NCI-H1092 (cell line): Measurements from ENCODE around the gene FOXO3.
"Not testable (repeated sequence)": the region's sequence is repeated elsewhere in the genome, so short reads cannot be mapped to it uniquely, and the experiment has no call there.

Source experiments
- DNase-seq: peaks from one replicate; lab custom pipeline; 2025; lab: John Stamatoyannopoulos, UW

Gene FOXO3

DNA sequence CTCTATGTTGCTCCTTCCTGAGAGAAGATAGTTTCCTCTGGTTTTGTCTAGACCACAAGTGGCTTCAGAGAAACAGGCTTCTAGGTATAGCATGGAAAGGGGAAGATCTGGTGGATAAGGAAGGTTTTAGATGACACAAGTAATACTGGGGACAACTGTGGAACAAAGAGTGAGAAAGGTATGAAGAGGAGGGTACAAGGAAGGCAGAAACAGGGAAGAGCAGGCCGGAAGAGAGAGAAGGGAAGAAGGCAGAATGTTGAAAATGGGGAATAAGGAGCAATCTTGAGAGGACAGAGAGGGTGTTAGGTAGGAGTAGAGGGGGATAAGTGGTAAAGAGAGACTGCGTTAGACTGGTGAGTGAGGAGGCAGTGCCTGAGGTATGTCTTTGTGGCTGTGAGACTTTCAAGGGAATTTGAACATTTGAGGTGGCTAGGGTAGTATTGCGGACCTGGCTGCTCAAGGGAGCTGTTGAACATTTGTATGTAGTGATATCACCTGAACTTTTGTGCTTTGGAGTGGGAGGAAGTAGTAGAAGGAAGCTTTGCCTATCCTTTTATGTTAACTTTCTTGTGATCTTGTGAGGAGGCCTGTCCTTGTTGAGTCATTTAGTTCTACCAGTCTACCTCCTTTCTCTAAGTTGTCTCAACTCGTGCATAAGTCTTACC is 69.5 kb downstream of the FOXO3 start:
- no peak for DNase-seq

DNA sequence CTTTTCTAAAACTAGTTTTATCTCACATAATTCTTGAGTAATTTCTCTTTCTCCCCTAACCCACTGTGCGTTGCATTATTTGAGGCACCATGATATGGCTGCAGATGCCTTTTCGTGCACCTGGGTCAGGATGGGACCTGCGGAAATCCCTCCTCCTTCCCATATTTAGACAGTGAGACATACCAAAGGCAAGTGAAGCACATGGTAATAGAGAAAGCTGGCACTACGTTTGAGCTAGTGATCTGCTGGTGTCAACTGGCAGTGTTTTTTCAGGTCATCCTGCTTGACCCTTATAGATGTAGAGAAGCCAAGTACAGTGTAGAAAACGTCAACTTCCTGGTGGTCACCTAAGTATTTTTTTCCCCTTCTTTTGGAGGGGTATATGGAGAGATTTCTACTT is 71.7 kb downstream of the FOXO3 start:
- no peak for DNase-seq

DNA sequence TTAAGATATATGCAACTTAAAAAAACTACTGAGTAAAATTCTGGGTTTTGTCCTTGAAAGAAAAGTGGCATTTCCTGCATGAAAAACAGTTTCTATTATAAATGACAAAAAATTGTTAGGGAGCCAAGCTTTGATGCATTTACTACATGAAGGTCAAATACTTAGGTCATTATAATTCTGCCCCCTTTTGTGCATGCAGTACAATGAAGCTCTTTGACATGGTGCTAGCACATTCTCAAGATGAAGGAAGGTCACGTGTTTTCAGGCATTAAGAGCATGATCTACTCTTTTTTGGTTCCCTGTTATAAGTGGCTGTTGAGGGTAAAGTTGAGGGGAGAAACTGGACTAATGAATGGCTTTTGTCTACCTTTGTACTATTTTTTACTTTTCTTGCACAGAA is 72.7 kb downstream of the FOXO3 start:
- no peak for DNase-seq

DNA sequence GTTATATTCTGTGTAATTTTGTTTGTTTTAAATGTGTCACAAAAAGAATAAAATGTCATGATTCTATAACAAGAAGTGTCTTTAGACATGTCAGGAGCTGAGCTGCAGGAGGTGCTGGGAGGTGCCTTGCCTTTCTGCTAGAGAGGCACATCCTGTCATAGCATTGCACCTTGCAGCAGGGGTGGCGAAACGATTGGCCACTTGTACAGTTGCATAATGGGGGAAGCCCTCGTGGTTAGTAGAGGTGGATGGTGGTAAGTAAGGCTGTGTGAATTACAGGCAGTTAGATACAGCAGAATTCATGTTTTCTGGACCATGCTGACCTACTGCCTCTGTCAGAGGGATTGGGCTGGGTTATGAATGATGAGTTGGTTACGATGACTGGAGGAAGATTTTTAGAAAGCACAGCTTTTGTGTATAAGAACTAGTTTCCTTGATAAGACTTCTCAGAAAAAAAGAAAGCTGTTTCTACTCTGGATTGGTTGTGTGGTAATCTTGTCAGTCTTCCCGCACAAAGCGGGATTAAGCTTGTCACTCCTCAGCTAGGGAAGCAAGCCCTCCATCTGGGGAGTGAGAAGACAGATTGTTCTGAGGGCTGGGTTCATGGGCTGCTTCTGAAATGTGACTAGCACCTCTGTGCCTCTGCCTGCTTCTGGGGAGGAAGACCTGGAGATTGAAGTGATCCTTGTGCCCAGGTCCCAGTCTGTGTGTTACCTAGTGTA is 74.9 kb downstream of the FOXO3 start:
- no peak for DNase-seq

DNA sequence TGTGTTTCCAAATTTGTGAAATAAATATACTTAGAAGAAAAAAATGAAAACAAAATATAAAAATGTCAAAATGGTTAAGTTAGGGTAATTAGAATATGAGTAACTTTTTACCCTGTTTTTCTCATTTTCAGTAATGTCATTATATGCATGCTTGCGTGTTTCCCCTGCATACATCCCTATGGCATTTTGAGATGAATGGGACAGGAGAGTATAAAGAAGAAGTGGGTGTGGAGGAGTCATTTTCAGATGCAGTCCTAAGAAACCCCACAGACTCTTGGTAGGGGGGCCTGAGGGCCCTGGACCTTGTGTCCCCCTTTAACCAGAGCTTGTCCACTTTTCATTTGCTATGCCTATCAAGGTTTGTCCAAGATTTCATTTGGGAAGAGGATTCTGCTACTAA is 77.2 kb downstream of the FOXO3 start:
- DNase-seq: no peak

DNA sequence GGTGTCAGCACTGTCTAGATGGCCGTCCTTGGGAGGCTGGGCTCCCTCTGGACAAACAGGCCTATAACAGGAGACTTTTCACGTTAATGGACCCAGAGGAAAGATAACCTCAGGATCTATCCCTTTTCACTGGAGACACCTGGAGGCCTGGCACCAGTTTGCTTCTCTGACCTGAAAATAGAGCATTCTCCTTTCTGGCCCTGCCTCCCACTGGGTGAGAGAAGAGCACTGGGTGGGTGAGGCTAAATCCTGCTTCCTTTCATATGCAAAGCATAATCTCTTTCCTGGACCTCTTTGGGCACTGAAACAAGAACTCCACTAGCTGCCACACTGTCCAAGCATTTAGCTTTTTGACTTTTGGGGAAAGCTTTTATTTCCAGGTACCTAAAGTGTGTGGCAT is 78.3 kb downstream of the FOXO3 start:
- no peak for DNase-seq

DNA sequence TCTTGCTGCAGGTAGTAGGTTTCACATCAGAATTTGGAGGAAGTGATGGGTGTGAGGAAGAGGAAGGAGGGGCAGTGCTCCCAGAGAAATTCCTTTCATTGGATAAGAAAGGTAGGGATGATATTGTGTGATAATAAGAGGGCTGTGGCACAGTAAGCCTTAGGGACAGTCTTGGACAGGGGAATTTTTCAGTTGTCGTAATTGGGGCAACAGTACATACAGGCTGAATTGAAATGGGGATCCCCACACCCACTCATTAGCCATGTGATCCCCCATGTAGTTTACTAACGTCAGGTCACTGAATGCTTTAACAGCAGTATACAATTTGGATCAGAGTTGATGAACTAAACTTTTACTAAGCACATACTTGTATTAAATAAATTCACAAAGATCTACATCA is 79.4 kb downstream of the FOXO3 start:
- no peak for DNase-seq

DNA sequence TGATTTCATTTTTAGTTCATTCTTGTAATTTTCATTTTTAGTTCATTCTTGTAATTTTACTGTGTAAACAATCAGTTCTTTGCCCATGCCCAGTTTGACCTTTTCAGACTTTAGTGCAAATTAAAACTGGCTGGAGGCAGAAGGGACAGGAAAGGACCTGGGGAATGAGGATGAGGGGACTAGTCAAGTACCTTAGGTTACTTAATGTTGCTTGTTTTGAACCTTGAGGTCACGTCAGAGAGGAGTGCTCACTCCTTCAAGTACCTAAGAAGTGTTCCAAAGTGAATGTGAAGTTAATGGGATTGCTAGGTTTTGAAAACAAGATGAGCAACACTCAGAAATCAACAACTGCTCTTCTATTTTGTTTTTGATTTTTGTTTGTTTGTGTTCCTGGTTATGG is 82.5 kb downstream of the FOXO3 start:
- DNase-seq: no peak

DNA sequence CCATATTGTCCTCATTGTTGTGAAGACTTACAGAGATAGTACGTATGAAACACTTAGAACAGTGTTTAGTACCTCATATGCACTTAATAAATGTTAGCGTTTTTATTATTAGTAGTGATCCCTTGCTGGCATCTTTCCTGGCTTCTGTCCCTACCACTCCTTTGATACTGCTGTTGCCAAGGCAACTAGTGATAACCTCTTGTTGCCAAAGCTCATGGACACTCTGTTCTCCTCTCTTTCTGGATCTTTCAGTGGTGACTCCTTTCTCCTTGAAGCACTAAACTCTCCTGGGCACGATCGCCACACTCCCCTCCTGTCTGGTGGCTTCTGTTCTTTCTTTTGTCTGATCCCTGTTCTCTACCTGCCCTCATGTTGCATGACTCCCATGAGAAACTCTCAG is 83.5 kb downstream of the FOXO3 start:
- no peak for DNase-seq

DNA sequence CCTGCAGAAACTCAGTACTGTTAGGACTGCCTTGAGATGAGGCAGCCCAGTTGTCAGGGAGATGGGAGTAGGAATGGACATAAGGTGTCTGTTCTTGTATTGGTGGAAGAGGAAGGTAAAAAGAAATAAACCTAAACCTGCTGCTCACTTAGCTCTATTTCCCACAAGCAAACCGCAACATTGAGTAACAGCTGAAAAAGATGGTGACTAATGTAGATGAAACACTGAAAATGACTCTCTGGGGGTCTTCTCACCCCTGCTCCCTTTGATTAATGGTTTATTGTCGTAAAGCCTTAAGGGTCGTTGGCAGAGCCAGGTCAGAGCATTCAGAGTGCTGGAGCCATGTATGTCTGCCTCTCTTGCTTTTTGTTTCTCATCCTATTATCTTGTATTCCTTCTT is 87.5 kb downstream of the FOXO3 start:
- DNase-seq: no peak

DNA sequence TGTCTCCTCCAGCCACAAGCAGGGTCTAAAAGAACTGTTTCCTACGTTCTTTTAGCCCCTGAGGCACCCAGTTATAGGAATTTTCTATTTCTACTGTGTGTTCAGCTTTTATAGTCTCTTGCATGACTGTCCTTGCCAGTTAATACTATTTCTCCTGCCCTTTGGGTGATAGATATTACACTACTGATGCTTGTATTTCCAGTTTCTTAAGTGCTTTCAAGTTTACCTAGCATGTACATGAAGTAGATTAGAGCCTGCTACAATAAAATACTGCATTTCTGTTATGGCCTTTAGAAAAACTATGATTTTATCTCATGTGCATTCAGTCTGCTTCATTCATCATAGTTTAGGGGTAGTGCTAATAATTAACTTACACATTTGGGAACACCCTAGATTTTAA is 89.6 kb downstream of the FOXO3 start:
- no peak for DNase-seq

DNA sequence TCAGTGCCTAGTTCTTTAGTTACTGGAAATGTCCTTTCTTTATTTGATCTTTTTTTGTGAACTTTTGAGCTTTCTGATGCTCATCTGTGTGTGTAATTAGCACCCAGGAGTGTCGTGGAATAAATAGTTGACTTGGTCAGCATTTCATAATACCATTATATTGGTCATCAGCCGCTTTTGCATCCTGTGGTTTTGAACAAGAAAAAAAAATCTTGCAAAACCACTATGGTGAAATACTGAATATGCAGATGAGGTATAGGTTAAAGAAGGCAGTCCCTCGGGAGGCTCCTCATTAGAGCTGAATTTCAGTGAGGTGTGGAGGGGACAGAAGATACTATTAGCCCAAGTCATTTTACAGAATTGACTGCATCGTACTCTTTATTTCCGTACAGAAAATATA is 90.1 kb downstream of the FOXO3 start:
- DNase-seq: no peak

DNA sequence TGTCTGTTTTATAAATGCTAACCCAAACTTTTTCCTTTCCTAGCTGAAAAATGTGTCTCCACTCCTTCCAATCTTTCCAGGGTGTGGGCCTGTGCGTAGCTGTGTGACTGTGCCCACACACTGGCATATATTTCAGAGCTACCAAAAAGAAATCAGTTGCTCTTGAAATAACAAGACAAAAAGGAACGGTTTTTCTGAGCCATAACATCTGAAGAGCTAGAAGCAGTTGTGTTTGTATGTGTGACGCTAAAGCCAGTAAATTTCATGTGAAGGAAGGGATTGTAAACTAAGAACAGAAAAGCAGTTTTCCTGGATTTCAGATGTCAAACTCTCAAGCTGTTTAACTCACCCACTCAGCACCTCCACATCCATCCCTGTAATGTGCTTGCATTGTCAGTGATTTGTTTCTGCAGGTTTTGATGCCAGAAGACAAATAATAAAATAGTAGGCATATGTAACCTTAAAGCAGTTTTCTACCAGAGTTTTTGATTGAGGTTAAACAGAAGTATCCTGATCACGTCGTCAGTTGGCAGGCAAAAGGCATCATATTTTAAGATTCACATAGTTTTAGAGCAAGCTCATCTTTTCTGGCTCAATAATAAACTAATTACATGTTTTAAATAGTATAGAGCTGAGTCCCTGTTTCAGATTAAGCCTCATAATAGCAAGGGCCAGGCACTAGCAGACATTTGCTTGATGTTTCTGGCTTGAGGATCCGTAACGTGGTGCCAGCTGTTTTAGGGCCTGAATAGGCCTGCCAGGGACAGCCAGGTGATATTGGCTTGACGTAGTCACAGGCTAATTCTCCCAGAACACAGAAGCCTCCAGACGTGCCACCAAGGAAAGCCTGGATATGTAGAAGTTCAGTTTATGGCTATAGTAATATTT is 90.9 kb downstream of the FOXO3 start:
- no peak for DNase-seq

DNA sequence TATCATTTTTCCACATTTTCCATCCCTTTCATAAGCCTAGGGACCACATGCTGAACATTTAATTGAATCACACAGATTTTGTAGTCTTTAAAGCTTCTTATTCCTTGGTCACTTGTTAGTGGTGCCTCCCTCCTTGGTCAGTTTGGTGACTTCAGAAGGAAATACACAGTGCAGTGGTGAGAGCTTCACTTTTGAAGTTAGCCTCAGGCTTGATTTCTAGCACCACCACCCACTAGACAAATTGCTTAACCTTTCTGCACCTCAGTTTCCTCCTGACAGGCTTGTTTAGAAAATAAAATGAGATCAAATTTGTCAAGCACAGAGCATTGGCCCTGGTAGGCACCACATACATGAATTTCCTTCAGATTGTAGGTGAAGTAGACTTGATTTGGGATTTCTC is 91.7 kb downstream of the FOXO3 start:
- DNase-seq: no peak

DNA sequence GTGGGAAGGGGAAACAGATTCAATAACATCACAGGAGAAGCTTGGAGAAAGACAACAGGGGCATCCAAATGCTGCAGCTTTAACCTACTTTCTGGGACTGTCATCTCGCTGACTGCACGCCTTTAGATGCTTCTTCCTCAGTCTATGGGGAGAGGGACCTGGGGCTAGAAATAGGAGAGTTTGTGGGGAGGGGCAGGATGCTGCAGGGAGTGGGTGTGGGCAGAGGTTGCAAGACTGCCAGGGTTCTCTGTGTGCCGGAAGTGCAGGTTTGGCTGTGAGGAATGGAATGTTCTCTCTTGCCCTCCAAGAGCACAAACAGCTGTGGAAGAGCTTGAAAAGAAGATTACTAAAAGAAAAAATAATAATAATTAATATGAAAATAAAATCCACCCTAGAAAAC is 93.2 kb downstream of the FOXO3 start:
- no peak for DNase-seq

DNA sequence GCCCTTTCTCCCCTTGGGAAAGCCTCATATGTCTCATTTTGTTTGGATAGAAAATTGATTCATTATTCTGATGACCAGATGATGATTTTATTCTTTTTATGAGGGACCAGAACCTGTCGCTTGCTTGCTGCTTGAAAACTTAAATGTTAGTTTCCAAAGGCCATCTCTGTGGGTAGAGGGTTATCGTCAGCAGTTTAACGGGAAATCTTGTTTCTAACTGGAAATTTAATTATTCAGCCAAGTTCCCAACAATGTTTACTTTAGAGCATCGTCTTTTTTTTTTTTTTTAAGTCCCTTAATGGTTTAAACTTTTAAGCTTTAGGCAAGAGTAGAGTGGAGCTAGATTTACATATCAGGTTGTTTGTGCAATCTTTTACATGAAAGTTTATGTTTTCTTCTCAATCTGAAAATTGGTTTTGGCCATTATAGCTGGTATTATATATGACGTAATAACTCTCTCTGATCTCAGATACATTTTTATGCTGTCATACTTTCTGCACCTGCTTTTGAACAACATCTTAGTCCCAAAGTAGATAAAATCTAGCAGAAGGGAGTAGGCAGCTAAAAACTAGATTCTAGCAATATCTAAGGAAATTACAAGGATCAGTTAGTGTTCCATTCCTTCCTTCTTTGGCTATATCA is 93.9 kb downstream of the FOXO3 start:
- DNase-seq: no peak

DNA sequence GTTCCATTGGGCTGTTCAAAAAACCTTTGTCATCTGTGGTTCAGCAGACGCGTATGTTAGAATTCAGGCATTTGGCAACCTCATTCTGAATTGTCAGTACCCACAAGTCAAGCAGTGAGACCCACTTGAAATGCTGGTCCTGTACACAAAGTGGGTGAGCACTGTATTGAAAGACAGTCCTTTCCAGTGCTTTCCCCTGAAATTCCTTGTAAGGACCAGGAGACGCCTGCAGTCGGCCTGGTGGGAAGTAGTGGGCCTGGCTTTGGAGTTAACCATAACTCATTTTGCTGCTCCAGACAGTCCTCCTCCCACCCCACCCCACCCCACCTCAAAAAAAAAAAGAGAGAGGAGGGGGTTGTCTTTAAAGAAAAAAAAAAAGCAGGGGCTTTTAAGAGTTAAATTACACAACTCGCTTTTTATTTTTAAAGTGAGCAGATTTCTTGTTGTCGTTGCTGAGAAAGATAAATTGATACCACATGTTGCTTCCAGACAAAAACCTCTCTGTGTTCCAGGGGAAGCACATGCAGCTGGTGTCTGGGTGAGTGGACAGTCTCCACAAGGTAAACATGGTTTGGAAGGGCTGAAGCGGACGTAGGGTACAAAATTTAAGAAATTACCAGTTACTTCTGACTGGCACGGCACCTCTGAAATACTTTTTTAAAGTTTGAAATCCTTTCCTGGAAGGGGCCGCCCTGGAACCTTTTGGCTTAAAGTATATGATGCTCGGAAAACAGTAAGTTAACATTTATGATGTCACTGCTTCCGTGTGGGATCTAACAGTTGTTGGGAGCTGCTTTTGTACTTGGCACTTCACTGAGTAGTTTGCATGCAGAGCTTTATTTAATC is 95.3 kb downstream of the FOXO3 start:
- no peak for DNase-seq

DNA sequence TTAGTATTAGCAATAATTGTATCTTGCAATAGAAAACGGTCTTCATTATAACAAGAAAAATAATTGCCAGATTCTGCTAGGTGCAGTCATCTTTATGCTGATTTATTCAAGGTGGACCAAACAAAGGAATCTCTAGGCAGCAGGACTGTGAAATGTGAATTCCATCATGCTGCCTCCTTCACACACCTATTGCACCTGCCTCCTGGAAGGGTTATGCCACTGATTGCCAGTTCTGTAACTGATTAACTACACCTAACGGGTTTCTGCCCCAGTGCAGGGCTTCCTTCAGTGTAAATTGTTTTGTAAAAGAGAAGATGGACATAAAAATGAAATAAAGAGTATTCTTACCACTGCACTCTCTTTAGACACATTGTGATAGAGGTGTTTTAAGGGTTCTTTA is 96.1 kb downstream of the FOXO3 start:
- DNase-seq: no peak

DNA sequence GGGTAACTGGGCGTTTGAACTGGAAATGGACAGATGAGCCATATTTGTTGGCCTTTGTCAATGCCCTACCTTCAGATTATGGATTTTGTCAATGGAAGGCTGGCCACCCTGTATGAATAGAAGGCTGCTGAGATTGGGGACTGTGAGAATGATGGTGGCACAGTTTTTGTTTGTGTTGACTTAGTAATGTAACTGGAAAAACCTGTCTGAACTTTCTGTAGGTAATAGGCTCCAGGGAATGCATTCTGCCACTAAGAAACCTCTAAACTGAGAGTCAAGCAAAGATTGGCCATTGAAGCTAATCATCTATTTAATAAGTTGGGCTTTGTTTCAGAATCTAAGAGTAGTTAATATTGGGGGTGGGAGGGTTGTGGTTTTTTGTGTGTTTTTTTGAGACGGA is 97.5 kb downstream of the FOXO3 start:
- no peak for DNase-seq

DNA sequence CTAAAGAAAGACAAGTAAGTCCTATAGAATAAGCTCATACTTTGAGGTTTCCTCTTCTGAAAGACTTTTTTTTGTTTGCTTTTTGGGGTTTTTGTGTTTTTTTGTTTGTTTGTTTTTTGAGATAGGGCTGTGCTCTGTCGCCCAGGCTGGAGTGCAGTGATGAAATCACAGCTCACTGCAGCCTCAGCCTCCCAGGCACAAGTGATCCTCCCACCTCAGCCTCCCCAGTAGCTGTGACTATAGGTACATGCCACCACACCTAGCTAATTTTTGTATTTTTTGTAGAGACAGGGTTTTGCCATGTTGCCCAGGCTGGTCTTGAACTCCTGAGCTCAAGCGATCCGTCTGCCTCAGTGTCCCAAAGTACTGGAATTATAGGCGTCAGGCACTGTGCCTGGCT is 98.1 kb downstream of the FOXO3 start:
- DNase-seq: not testable (repeated sequence)

DNA sequence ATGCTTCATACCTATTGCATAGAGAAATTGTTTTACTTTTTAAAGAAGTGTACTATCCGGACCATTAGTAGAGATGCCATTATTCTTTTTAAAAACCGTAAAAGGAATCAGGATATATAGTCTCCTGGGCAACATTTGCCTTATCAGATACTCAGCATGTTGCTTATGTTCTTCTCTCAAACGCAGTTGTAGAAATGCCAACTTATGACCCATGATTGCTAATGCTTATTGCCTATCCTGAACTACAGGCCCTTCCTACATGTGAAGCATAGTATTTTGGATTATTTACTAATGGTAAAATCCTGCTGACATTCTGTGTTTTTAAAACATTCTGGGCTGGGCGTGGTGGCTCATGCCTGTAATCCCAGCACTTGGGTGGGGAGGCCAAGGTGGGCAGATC is 99.5 kb downstream of the FOXO3 start:
- no peak for DNase-seq

DNA sequence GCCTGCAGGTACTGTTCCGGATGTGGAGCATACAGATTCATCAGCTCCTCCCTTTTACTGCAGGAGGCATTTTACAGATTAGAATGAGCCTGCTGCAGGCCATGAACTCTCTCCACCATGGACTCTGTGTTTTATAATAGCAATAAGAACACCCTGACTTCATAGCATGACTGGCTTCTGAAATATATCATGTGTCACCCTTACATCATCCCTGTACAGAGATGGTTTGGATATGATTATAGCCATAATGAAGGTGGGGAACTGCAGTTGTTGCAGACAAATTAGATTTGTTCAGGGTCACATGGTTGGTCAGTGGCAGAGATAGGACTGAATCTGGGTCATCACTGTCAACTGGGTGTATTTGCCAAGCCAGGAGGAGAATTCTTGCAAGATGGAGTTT is 100.7 kb downstream of the FOXO3 start:
- no peak for DNase-seq
